Measurements from ENCODE around the gene SH3YL1.
A peak's percentile ranks its signal among the peaks of the same experiment; 100 is the strongest.
"Not testable (repeated sequence)": the region's sequence is repeated elsewhere in the genome, so short reads cannot be mapped to it uniquely, and the experiment has no call there.

Gene SH3YL1

GRCh38 chr2:175880-176820, 87.7 kb downstream of the SH3YL1 start:
- peak; percentile 35 for DNase-seq

GRCh38 chr2:175161-175786, 88.6 kb downstream of the SH3YL1 start:
- DNase-seq: no peak

DNA sequence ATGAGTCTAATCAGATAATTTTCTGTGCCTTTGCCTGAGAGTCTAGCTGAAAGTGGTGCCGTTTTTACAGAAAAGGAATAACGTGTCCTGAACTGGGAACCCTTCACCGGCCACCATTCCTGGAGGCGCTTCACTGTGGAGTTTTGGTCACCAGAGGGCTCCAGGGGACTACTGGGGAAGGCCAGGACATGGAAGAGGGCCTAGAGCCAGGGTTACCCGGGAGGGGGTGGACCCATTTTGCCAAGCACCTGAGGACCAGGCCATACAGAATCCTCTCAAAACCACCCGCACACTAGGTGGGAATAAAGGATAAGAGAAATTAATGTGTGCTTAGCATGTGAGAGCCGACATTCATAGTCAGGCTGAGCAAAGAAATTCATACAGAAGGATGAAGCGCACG, 91.7 kb downstream of the SH3YL1 start:
- DNase-seq: not testable (repeated sequence)

DNA sequence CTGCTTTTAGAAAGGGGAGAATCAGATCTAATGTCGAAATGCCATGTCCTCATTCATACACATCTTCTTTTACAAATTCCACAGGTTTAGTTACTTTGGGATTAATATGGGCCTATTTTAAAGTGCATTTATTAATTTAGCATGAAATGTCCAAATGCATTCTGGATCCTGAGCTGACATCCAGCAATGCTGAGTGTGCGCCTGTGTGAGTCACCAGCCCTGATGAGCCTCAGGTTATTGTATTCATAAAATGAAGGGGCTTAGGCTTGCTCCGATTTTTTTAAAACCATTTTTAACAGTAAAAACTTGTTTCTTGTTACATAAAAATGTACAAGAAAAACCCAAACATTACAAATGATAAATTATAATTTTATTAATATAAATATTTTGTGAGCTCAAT, 94.1 kb downstream of the SH3YL1 start:
- DNase-seq: no peak

Data from stimulated activated CD4-positive, alpha-beta T cell treated with anti-CD3 and anti-CD28 coated beads, Interleukin-1b, Interleukin-23, amount 100 ng/mL, for 48 hours (primary cell).